ENCODE measurements around the gene CHCHD10.

- TF ChIP-seq CTCF (IDR thresholded peaks at IDR 0.05; ENCODE audit: low read depth, low read length, poor library complexity, severe bottlenecking) (no peak), EZH2phosphoT487 (IDR thresholded peaks at IDR 0.05; ENCODE audit: borderline replicate concordance, low read length) (no peak)
Observed at GRCh38 chr22:23743303-23743705, 24.5 kb downstream of the CHCHD10 start.

Measured in DOHH2 (cell line).